ENCODE results near the gene SRD5A2. TPM values are rescaled to one million over a fixed set of nuclear protein-coding genes. Genes with fewer than 3 reads are reported as not detected.
"Not testable (repeated sequence)": the region's sequence is repeated elsewhere in the genome, so short reads cannot be mapped to it uniquely, and the experiment has no call there.

Gene SRD5A2
- total RNA-seq, 2 experiments from 2014 or later, result not detected

- no peaks in the 10 kb centered on the region for H3K4me1 Mint-ChIP-seq
- H3K27me3 Mint-ChIP-seq, result peaks cover 12% of the 10 kb centered on the region
- no peaks in the 10 kb centered on the region for H3K9me3 Mint-ChIP-seq (ENCODE audit: low read depth)
- intact Hi-C loops (cut with DNase I, micrococcal nuclease), result no loop called here
- no peak overlapping the region for H3K27ac Mint-ChIP-seq
- ChIA-PET CTCF (no interaction called here), POLR2A (interaction anchor here (0.8 kb wide), 1 partner anchor 12 kb away, joined by 3 read pairs; no protein-coding TSS in a partner anchor)
- no peak overlapping the region for H3K4me3 Mint-ChIP-seq
- no peak for ATAC-seq
- no peaks in the 10 kb centered on the region for H3K36me3 Mint-ChIP-seq (ENCODE audit: low read depth)
- no peak for DNase-seq
These were observed 75.6 kb downstream of the SRD5A2 start for GRCh38 chr2:31505111-31505510.

DNA sequence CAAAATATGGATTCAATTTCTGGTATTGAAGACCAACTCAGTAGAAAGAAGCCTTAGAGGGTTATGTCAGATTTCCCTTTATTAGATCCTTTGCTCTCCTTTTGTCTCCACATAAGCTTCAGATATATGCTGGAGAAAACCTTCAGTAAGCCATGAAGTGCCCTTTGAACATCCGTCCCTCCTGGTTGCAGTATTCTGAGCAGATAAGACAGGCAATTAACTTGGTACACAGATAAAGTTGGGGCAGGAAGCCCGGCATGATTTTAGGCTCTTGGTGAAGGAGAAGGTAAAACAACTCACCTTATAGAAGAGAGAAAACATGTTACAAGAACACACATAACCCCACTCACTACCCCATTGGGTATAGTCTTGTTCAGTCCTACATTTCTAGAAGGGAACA is 76.4 kb downstream of the SRD5A2 start:
- POLR2A ChIA-PET, result no interaction called here
- H3K9me3 Mint-ChIP-seq (ENCODE audit: low read depth), result no peaks in the 10 kb centered on the region
- H3K27ac Mint-ChIP-seq, result no peak overlapping the region
- H3K4me1 Mint-ChIP-seq, result no peaks in the 10 kb centered on the region
- intact Hi-C loops (cut with DNase I, micrococcal nuclease), result no loop called here
- CTCF ChIA-PET, result no interaction called here
- H3K4me3 Mint-ChIP-seq, result no peak overlapping the region
- H3K27me3 Mint-ChIP-seq, result peaks cover 10% of the 10 kb centered on the region
- DNase-seq (no peak), ATAC-seq (no peak)
- no peaks in the 10 kb centered on the region for H3K36me3 Mint-ChIP-seq (ENCODE audit: low read depth)

DNA sequence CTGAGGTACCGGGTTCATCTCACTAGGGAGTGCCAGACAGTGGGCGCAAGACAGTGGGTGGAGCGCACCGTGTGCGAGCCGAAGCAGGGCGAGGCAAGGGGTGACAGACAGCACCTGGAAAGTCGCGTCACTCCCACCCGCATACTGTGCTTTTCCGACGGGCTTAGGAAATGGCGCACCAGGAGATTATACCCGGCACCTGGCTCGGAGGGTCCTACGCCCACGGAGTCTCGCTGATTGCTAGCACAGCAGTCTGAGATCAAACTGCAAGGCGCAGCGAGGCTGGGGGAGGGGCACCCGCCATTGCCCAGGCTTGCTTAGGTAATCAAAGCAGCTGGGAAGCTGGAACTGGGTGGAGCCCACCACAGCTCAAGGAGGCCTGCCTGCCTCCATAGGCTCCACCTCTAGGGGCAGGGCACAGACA is 84.3 kb downstream of the SRD5A2 start:
- H3K27ac Mint-ChIP-seq; H3K4me1 Mint-ChIP-seq; ATAC-seq; POLR2A ChIA-PET; CTCF ChIA-PET; H3K27me3 Mint-ChIP-seq; H3K9me3 Mint-ChIP-seq (ENCODE audit: low read depth); intact Hi-C loops (cut with DNase I, micrococcal nuclease); H3K4me3 Mint-ChIP-seq; H3K36me3 Mint-ChIP-seq (ENCODE audit: low read depth): not testable (repeated sequence)
- peak; percentile 6 for DNase-seq

- ATAC-seq; H3K27ac Mint-ChIP-seq; DNase-seq; POLR2A ChIA-PET; H3K4me1 Mint-ChIP-seq; intact Hi-C loops (cut with DNase I, micrococcal nuclease); H3K36me3 Mint-ChIP-seq (ENCODE audit: low read depth); H3K4me3 Mint-ChIP-seq; H3K9me3 Mint-ChIP-seq (ENCODE audit: low read depth): not testable (repeated sequence)
- CTCF ChIA-PET, result interaction anchor here (0.7 kb wide), 1 partner anchor 96 kb away, joined by 4 read pairs; no protein-coding TSS in a partner anchor
- H3K27me3 Mint-ChIP-seq, result peaks cover 28% of the 10 kb centered on the region
These were observed 91.4 kb downstream of the SRD5A2 start for GRCh38 chr2:31489339-31489738.

DNA sequence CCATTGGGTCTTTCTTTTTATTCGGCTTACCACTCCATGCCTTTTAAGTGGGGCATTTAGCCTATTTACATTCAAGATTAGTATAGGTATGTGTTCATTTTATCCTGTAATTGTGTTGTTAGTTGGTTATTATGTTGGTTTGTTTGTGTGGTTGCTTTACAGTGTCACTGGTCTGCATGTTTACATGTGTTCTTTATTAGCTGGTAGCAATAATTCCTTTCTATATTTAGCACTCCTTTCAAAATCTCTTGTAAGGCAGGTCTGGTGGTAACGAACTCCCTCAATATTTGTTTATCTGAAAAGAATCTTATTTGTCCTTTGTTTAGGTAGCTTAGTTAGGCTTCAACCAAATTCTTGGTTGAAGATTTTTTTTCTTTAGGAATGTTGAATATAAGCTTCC is 97.5 kb downstream of the SRD5A2 start:
- Mint-ChIP-seq H3K27me3 (peaks cover 19% of the 10 kb centered on the region), H3K9me3 (ENCODE audit: low read depth) (no peaks in the 10 kb centered on the region), H3K27ac (no peak overlapping the region), H3K36me3 (ENCODE audit: low read depth) (no peaks in the 10 kb centered on the region), H3K4me3 (no peak overlapping the region), H3K4me1 (no peaks in the 10 kb centered on the region)
- intact Hi-C loops (cut with DNase I, micrococcal nuclease), result no loop called here
- POLR2A ChIA-PET, result no interaction called here
- DNase-seq (no peak), ATAC-seq (no peak)
- CTCF ChIA-PET, result interaction anchor here (1.4 kb wide), 1 partner anchor 39 kb away, joined by 7 read pairs; no protein-coding TSS in a partner anchor

DNA sequence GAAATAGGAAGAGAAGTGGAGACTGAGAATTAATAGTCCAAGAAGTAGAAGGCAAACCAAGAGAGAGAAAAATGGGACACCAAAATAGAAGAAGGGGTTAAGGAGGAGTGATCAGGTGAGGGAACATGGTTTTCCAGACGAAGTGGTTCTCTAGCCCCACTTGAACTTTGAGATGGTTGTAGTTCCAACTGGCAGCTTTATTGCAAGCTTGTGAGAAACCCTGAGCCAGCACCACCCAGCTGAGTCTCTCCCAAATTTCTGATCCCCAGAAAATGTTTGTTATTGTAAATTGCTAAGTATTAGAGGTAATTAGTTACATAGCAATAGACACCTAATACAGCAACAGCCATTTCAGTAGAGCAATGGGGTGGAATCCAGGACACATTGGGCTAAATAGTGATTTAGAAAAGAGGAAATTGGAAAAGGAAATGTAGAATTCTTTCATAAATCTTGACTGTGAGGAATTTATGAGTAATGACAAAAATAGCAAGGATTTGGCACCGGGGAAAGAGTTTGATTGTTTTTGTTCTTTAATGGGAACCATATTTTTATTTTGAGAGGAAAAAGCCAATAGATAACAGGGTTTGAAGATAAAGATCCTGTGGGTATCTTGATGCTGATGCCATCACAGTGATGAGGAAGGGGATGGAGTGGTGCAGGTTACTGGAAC is 104.1 kb downstream of the SRD5A2 start:
- Mint-ChIP-seq H3K4me3 (no peak overlapping the region), H3K27me3 (peaks cover 12% of the 10 kb centered on the region), H3K9me3 (ENCODE audit: low read depth) (no peaks in the 10 kb centered on the region), H3K27ac (no peak overlapping the region), H3K36me3 (ENCODE audit: low read depth) (no peaks in the 10 kb centered on the region), H3K4me1 (no peaks in the 10 kb centered on the region)
- DNase-seq, result no peak
- POLR2A ChIA-PET, result no interaction called here
- no peak for ATAC-seq
- intact Hi-C loops (cut with DNase I, micrococcal nuclease), result no loop called here
- CTCF ChIA-PET, result no interaction called here

GRCh38 chr2:31475692-31476091 is 105.0 kb downstream of the SRD5A2 start:
- POLR2A ChIA-PET, result no interaction called here
- ATAC-seq, result no peak
- no peaks in the 10 kb centered on the region for H3K9me3 Mint-ChIP-seq (ENCODE audit: low read depth)

GRCh38 chr2:31474296-31474695 is 106.4 kb downstream of the SRD5A2 start:
- H3K27ac Mint-ChIP-seq, result no peak overlapping the region
- H3K9me3 Mint-ChIP-seq (ENCODE audit: low read depth), result no peaks in the 10 kb centered on the region
- H3K36me3 Mint-ChIP-seq (ENCODE audit: low read depth), result no peaks in the 10 kb centered on the region
- no peak overlapping the region for H3K4me3 Mint-ChIP-seq
- intact Hi-C loops (cut with DNase I, micrococcal nuclease), result no loop called here
- H3K4me1 Mint-ChIP-seq, result no peaks in the 10 kb centered on the region
- POLR2A ChIA-PET, result no interaction called here
- no peak for DNase-seq
- CTCF ChIA-PET, result no interaction called here
- no peak for ATAC-seq
- peaks cover 8% of the 10 kb centered on the region for H3K27me3 Mint-ChIP-seq

More at GRCh38 chr2:31475692-31476091, 105.0 kb downstream of the SRD5A2 start:
- no peak overlapping the region for H3K27ac Mint-ChIP-seq
- peaks cover 9% of the 10 kb centered on the region for H3K27me3 Mint-ChIP-seq
- H3K4me1 Mint-ChIP-seq, result no peaks in the 10 kb centered on the region
- H3K36me3 Mint-ChIP-seq (ENCODE audit: low read depth), result no peaks in the 10 kb centered on the region
- intact Hi-C loops (cut with DNase I, micrococcal nuclease), result no loop called here
- DNase-seq, result no peak
- H3K4me3 Mint-ChIP-seq, result no peak overlapping the region
- CTCF ChIA-PET, result interaction anchor here (0.8 kb wide), 1 partner anchor 136 kb away, joined by 3 read pairs; no protein-coding TSS in a partner anchor

Other genes starting within 250 kb of the SRD5A2 start
- gene XDH, start 166.2 kb downstream of the SRD5A2 start, total RNA-seq, result under 1 TPM in 1 of 2 experiments, not detected in 1; 0.11 TPM